GM12878 (cell line): ENCODE results near the gene IQGAP3. TPM values are rescaled to one million over a fixed set of nuclear protein-coding genes. Genes with fewer than 3 reads are reported as not detected.

Experiments
- ATAC-seq: fragments of 200-7000 bp; cut with Tn5 transposase; 3 replicates; pipeline ENCODE4 v1.9.1; 2020; ENCODE audit warnings: mild to moderate bottlenecking, moderate library complexity
- BruUV-seq: library from RNA; stranded (reverse); fragments of 400-500 nt; replicated peaks from 2 replicates; lab custom pipeline; 2021; lab: Mats Ljungman, UMichigan
- CTCF ChIA-PET: fragments of 300-600 bp; sonication (Branson Sonifier 250); formaldehyde crosslinking; extraction: SDS; loops from one replicate; lab custom pipeline; 2021; ENCODE audit warnings: inconsistent platforms; lab: Yijun Ruan, JAX
- POLR2A ChIA-PET: fragments of 350-600 bp; formaldehyde crosslinking; extraction: SDS; loops from one replicate; lab custom pipeline; 2021; ENCODE audit warnings: inconsistent platforms; lab: Charles Lee
- RAD21 ChIA-PET: fragments of 300-600 bp; sonication (Branson Sonifier 250); formaldehyde crosslinking; loops from one replicate; lab custom pipeline; 2023; ENCODE audit warnings: antibody characterized with exemption; ENCODE audit not compliant: unreplicated experiment; lab: Charles Lee
- SMC1A ChIA-PET: fragments of 300-600 bp; sonication (Branson Sonifier 250); formaldehyde crosslinking; loops from one replicate; lab custom pipeline; 2023; ENCODE audit not compliant: unreplicated experiment, uncharacterized antibody; lab: Charles Lee
- DNase-seq: peaks from one replicate; pipeline ENCODE4 v3.0.0-alpha.2; 2011; ENCODE audit warnings: low read depth, low spot score
- FAIRE-seq: peaks from 3 replicates; lab custom pipeline; 2011; peaks lifted over from hg19 to GRCh38; lab: Jason Lieb, UNC
- H2AFZ ChIP-seq: 2 replicates; pipeline ENCODE4 v1.6.0; 2011; ENCODE audit warnings: low read depth, low read length, control low read depth; ENCODE audit not compliant: control insufficient read depth
- H3K27ac ChIP-seq: 2 replicates; pipeline ENCODE4 v1.5.1; 2011; ENCODE audit warnings: control low read depth; ENCODE audit not compliant: control insufficient read depth, insufficient read depth
- H3K27me3 ChIP-seq, 2 experiments: replicated peaks in 1 of 2; 2 replicates each; pipeline versions ENCODE4 v1.6.0 to v1.6.1; 2011; ENCODE audit warnings: low read length in 1 of 2; ENCODE audit not compliant: control insufficient read depth in 2 of 2, insufficient read depth in 2 of 2
- H3K36me3 ChIP-seq, 2 experiments: 2 replicates each; pipeline ENCODE4 v1.5.1; 2011; ENCODE audit warnings: low read length in 1 of 2; ENCODE audit not compliant: control insufficient read depth in 2 of 2, insufficient read depth in 2 of 2
- H3K4me1 ChIP-seq: 2 replicates; pipeline ENCODE4 v1.6.1; 2011; ENCODE audit warnings: mild to moderate bottlenecking, low read length, moderate library complexity, mixed read lengths; ENCODE audit not compliant: control insufficient read depth, insufficient read depth
- H3K4me2 ChIP-seq: 2 replicates; pipeline ENCODE4 v1.6.0; 2011; ENCODE audit warnings: control low read depth; ENCODE audit not compliant: control insufficient read depth, insufficient read depth
- H3K4me3 ChIP-seq: fragments of 200-600 bp; sonication (generic); 2 replicates; pipeline ENCODE4 v1.5.1; 2016
- H3K79me2 ChIP-seq: 2 replicates; pipeline ENCODE4 v1.6.0; 2011; ENCODE audit warnings: low read length; ENCODE audit not compliant: control insufficient read depth, insufficient read depth
- H3K9ac ChIP-seq: 2 replicates; pipeline ENCODE4 v1.8.0; 2011; ENCODE audit warnings: low read length, control low read depth, mixed read lengths; ENCODE audit not compliant: control insufficient read depth, insufficient read depth
- H3K9me3 ChIP-seq: replicated peaks from 3 replicates; pipeline ENCODE4 v1.5.1; 2011; ENCODE audit warnings: mild to moderate bottlenecking, low read length; ENCODE audit not compliant: control insufficient read depth, insufficient read depth
- H4K20me1 ChIP-seq: 2 replicates; pipeline ENCODE4 v1.6.0; 2011; ENCODE audit not compliant: control insufficient read depth, insufficient read depth
- FOXM1 ChIP-seq: IDR thresholded peaks from 2 replicates; pipeline ENCODE4 v1.6.1; 2012; ENCODE audit warnings: low read depth, mild to moderate bottlenecking, inconsistent platforms, low read length, moderate library complexity
- IKZF1 ChIP-seq: fragments of 450-650 bp; conservative IDR thresholded peaks from 2 replicates; pipeline ENCODE4 v1.6.1; 2017; ENCODE audit warnings: antibody characterized with exemption, mild to moderate bottlenecking
- JUND ChIP-seq: IDR thresholded peaks from 2 replicates; pipeline ENCODE4 v1.6.1; 2012; ENCODE audit warnings: low read depth, mild to moderate bottlenecking, low read length, improper control_type of control experiment, moderate library complexity
- NFYA ChIP-seq: IDR thresholded peaks from 2 replicates; pipeline ENCODE4 v1.6.1; 2011; ENCODE audit warnings: low read depth, mild to moderate bottlenecking, low read length, improper control_type of control experiment, borderline replicate concordance
- NR2C2 ChIP-seq: IDR thresholded peaks from 2 replicates; pipeline ENCODE4 v1.6.1; 2011; ENCODE audit warnings: borderline replicate concordance, low read depth; ENCODE audit not compliant: control insufficient read depth, insufficient read length
- RELA ChIP-seq: fragments of 450-650 bp; IDR thresholded peaks from 2 replicates; pipeline ENCODE4 v1.8.0; 2014; ENCODE audit warnings: borderline replicate concordance; ENCODE audit not compliant: partially characterized antibody
- SMAD1 ChIP-seq: fragments of 450-650 bp; IDR thresholded peaks from 2 replicates; pipeline ENCODE4 v1.6.1; 2018; ENCODE audit warnings: mild to moderate bottlenecking, low read depth; ENCODE audit not compliant: partially characterized antibody
- SUZ12 ChIP-seq: fragments of 200-600 bp; sonication (generic); IDR thresholded peaks from one replicate; pipeline ENCODE4 v1.6.1; 2018; ENCODE audit warnings: antibody characterized with exemption, mild to moderate bottlenecking; ENCODE audit not compliant: unreplicated experiment
- WRNIP1 ChIP-seq: IDR thresholded peaks from 2 replicates; pipeline ENCODE4 v1.6.1; 2011; ENCODE audit warnings: low read depth, low read length, improper control_type of control experiment, borderline replicate concordance
- ZBED1 ChIP-seq: IDR thresholded peaks from 2 replicates; pipeline ENCODE4 v1.6.1; 2016; ENCODE audit warnings: borderline replicate concordance
- ZNF384 ChIP-seq: IDR thresholded peaks from 2 replicates; pipeline ENCODE4 v1.6.1; 2012; ENCODE audit warnings: low read depth, mild to moderate bottlenecking, low read length, improper control_type of control experiment, borderline replicate concordance
- WGBS: methylation state at CpG from one replicate; pipeline ENCODE4 v1.1.6; 2016; ENCODE audit warnings: low lambda C conversion rate; ENCODE audit not compliant: insufficient replicate concordance, insufficient coverage; ENCODE audit errors: missing lambda C conversion rate; 5-methylcytosine and 5-hydroxymethylcytosine counted together
- in situ Hi-C: fragments of 300-500 bp; cut with MboI; formaldehyde crosslinking; loops from 9 replicates; pipeline ENCODE4 v1.14.3; 2018; ENCODE audit warnings: mixed read lengths
- intact Hi-C: fragments of 100-400 bp; cut with micrococcal nuclease; formaldehyde crosslinking; loops from one replicate; pipeline ENCODE4 v1.14.2; 2022; ENCODE audit not compliant: unreplicated experiment
- polyA plus RNA-seq, 11 experiments: library from polyadenylated mRNA; depleted of rRNA in 4 of 11; unstranded in 6 of 11; stranded (reverse) in 5 of 11; fragments of >200 nt; fragmentation: Nextera tagmentation in 4 of 11; fragmentation: Illumina TruSeq in 1 of 11; extraction: Ambion mirVana in 4 of 11; extraction: Trizol in 1 of 11; gene quantifications; 1 replicate in 1 of 11; 2 replicates in 10 of 11; pipeline versions ENCODE4 v1.2.1 to v1.2.3, GENCODE V29; 2011 to 2016; ENCODE audit warnings: inconsistent platforms in 2 of 11, missing spikeins in 2 of 11, low read depth in 1 of 11
- total RNA-seq, 4 experiments: library from RNA; depleted of rRNA in 3 of 4; stranded (reverse); fragments of >200 nt in 3 of 4; fragmentation: Illumina TruSeq in 1 of 4; extraction: Trizol in 1 of 4; gene quantifications; 2 replicates each; pipeline versions ENCODE4 v1.2.1 to v1.2.3, GENCODE V29; 2013 to 2021
- TF ChIP-seq, protein P1 (sequence below): fragments of 450-650 bp; conservative IDR thresholded peaks from 2 replicates; pipeline ENCODE4 v1.6.1; 2017; ENCODE audit warnings: mild to moderate bottlenecking, moderate library complexity
- TF ChIP-seq, protein P2 (sequence below): fragments of 450-650 bp; IDR thresholded peaks from 2 replicates; pipeline ENCODE4 v1.6.1; 2018; ENCODE audit warnings: mild to moderate bottlenecking, low read depth, moderate library complexity; ENCODE audit not compliant: partially characterized antibody
- TF ChIP-seq, protein P3 (sequence below): IDR thresholded peaks from 2 replicates; pipeline ENCODE4 v1.6.1; 2012; ENCODE audit warnings: low read depth, low read length, improper control_type of control experiment

IQGAP3 gene
- total and polyA plus RNA-seq, 10 of the 15 experiments (the other 5 are each of a cell fraction or from before 2014, with no cell fraction given), result 1.1 to 10.7 (median 7.9) TPM

DNA sequence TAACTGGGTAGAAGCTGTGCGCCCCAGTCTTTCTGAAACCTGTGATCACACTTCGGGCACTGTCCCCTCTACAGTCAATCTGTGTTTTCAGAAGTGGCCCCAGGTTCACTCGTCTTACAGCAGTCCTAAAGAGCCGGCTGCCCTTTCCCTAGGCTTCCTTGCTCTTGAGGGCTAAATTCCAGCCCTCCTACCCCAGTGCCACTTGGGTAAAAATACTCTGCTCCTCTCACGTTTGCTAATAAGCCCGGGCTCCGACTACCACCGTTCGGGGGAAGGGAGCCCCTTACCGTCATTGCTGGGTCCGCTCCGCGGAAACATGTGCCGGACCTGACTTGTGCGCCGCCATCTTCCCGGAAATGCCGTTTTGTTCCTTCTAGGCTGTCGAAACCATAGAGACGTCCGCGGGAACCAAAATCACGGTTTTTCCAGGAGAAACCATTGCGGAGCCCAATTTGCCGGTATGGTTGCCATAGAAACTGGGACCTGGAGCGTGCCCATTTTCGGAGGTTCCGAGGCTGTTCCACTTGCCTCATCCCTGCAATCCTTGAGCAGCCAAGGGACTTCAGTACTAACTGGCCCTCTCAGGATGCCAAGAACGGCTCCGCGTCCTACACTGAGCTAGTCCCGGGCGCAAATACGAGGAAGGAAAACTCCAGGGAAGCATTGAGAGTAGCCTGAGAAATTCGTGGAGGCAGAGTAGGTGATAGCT is 28.9 kb upstream of the IQGAP3 start, which contains the start of gene GPATCH4:
Gene GPATCH4 (minus strand): TSS at position 358 of the 709 bp plus-strand sequence.
- H3K27me3 ChIP-seq, result no peaks in the 10 kb centered on the region
- ChIA-PET RAD21 (interaction anchor here (0.8 to 3.2 kb wide), 6 partner anchors 10 to 144 kb away, joined by 3 to 18 read pairs (median 4); partner anchors contain the start of gene NAXE), SMC1A (interaction anchor here (0.6 to 7.7 kb wide), 11 partner anchors 9 to 156 kb away, joined by 3 to 47 read pairs (median 3); partner anchors contain the start of gene NAXE), POLR2A (interaction anchor here (0.9 to 4.3 kb wide), 4 partner anchors 9 to 144 kb away, joined by 3 to 39 read pairs (median 8); partner anchors contain the start of gene NAXE), CTCF (interaction anchor here (0.6 to 5.0 kb wide), 15 partner anchors 7 to 215 kb away, joined by 3 to 49 read pairs (median 4); partner anchors contain the start of genes IQGAP3 and NAXE)
- no TSS peak for BruUV-seq
- no peaks in the 10 kb centered on the region for H3K9me3 ChIP-seq
- H3K4me3 ChIP-seq, result peak within 1 kb of the TSS; percentile 82
- DNase-seq, result no peak
- H3K4me2 ChIP-seq, result peak within 1 kb of the TSS; percentile 97
- intact Hi-C loops (loop anchor here (5.0 to 10.0 kb wide), 2 partner anchors 94 to 116 kb away; no protein-coding TSS in a partner anchor), in situ Hi-C loops (loop anchor here (10.0 kb wide), 1 partner anchor 146 kb away; no protein-coding TSS in a partner anchor)
- H3K4me1 ChIP-seq, result peaks cover 9% of the 10 kb centered on the region
- H3K27ac ChIP-seq, result peak within 1 kb of the TSS; percentile 93
- peak within 1 kb of the TSS; percentile 100 for H2AFZ ChIP-seq
- H3K79me2 ChIP-seq, result peaks cover 32% of the 10 kb centered on the region
- peak; percentile 81 for FAIRE-seq
- peak within 1 kb of the TSS; percentile 97 for H3K9ac ChIP-seq
- peaks cover 13 to 14% of the 10 kb centered on the region in 2 experiments; a peak in 3 of 4 replicates for H3K36me3 ChIP-seq
- no peaks in the 10 kb centered on the region for H4K20me1 ChIP-seq
- peak; percentile 80 for ATAC-seq
- under 1% methylated on average over 35 of the region's 35 CpGs for WGBS
- no peak for TF ChIP-seq JUND
- TF ChIP-seq RELA, result peak; percentile 36
- no peak for TF ChIP-seq NR2C2
- TF ChIP-seq SMAD1, result no peak
- TF ChIP-seq, protein P1, sequence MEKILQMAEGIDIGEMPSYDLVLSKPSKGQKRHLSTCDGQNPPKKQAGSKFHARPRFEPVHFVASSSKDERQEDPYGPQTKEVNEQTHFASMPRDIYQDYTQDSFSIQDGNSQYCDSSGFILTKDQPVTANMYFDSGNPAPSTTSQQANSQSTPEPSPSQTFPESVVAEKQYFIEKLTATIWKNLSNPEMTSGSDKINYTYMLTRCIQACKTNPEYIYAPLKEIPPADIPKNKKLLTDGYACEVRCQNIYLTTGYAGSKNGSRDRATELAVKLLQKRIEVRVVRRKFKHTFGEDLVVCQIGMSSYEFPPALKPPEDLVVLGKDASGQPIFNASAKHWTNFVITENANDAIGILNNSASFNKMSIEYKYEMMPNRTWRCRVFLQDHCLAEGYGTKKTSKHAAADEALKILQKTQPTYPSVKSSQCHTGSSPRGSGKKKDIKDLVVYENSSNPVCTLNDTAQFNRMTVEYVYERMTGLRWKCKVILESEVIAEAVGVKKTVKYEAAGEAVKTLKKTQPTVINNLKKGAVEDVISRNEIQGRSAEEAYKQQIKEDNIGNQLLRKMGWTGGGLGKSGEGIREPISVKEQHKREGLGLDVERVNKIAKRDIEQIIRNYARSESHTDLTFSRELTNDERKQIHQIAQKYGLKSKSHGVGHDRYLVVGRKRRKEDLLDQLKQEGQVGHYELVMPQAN, result peak; percentile 99
- TF ChIP-seq, protein P2, sequence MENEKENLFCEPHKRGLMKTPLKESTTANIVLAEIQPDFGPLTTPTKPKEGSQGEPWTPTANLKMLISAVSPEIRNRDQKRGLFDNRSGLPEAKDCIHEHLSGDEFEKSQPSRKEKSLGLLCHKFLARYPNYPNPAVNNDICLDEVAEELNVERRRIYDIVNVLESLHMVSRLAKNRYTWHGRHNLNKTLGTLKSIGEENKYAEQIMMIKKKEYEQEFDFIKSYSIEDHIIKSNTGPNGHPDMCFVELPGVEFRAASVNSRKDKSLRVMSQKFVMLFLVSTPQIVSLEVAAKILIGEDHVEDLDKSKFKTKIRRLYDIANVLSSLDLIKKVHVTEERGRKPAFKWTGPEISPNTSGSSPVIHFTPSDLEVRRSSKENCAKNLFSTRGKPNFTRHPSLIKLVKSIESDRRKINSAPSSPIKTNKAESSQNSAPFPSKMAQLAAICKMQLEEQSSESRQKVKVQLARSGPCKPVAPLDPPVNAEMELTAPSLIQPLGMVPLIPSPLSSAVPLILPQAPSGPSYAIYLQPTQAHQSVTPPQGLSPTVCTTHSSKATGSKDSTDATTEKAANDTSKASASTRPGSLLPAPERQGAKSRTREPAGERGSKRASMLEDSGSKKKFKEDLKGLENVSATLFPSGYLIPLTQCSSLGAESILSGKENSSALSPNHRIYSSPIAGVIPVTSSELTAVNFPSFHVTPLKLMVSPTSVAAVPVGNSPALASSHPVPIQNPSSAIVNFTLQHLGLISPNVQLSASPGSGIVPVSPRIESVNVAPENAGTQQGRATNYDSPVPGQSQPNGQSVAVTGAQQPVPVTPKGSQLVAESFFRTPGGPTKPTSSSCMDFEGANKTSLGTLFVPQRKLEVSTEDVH, result peak; percentile 72
- no peak for TF ChIP-seq WRNIP1
- no peak for TF ChIP-seq NFYA
- TF ChIP-seq ZBED1, result no peak
- TF ChIP-seq, protein P3, sequence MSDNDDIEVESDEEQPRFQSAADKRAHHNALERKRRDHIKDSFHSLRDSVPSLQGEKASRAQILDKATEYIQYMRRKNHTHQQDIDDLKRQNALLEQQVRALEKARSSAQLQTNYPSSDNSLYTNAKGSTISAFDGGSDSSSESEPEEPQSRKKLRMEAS, result peak; percentile 99
- no peak for TF ChIP-seq FOXM1
- no peak for TF ChIP-seq SUZ12
- TF ChIP-seq IKZF1, result peak; percentile 82
- TF ChIP-seq ZNF384, result no peak
